Activated naive CD4-positive, alpha-beta T cell treated with Interleukin-2 at 50 U/mL for 16 hours (primary cell): ENCODE results near the gene CUL4A.
"Not testable (repeated sequence)": the region's sequence is repeated elsewhere in the genome, so short reads cannot be mapped to it uniquely, and the experiment has no call there.

Experiments
- DNase-seq: peaks from one replicate; pipeline ENCODE4 v3.0.0-alpha.2; 2020

Gene CUL4A

GRCh38 chr13:113243847-113244246 is 34.4 kb downstream of the CUL4A start:
- no peak for DNase-seq

GRCh38 chr13:113245849-113246796 is 36.7 kb downstream of the CUL4A start:
- no peak for DNase-seq

- DNase-seq: no peak
Measured at GRCh38 chr13:113252516-113253095, 43.2 kb downstream of the CUL4A start.

- not testable (repeated sequence) for DNase-seq
Measured at GRCh38 chr13:113257908-113258307, 48.5 kb downstream of the CUL4A start.

- DNase-seq: no peak
Measured at GRCh38 chr13:113258321-113259054, 49.1 kb downstream of the CUL4A start.

- DNase-seq: no peak
Measured at GRCh38 chr13:113260996-113261395, 51.6 kb downstream of the CUL4A start.

- not testable (repeated sequence) for DNase-seq
Measured at GRCh38 chr13:113263016-113263415, 53.6 kb downstream of the CUL4A start.

GRCh38 chr13:113267642-113268405 is 58.4 kb downstream of the CUL4A start:
- DNase-seq: no peak

GRCh38 chr13:113272031-113272430 is 62.6 kb downstream of the CUL4A start:
- no peak for DNase-seq

GRCh38 chr13:113272701-113273181 is 63.3 kb downstream of the CUL4A start:
- no peak for DNase-seq

GRCh38 chr13:113273321-113273720 is 63.9 kb downstream of the CUL4A start:
- no peak for DNase-seq

GRCh38 chr13:113273851-113274590 is 64.6 kb downstream of the CUL4A start:
- no peak for DNase-seq

GRCh38 chr13:113274721-113275120 is 65.3 kb downstream of the CUL4A start:
- DNase-seq: no peak

GRCh38 chr13:113275387-113275786 is 66.0 kb downstream of the CUL4A start:
- peak; percentile 25 for DNase-seq

GRCh38 chr13:113280126-113280525 is 70.7 kb downstream of the CUL4A start:
- DNase-seq: no peak

- DNase-seq: no peak
Measured at GRCh38 chr13:113283904-113284303, 74.5 kb downstream of the CUL4A start.

- DNase-seq: no peak
Measured at GRCh38 chr13:113288880-113289279, 79.5 kb downstream of the CUL4A start.

GRCh38 chr13:113291129-113291528 is 81.7 kb downstream of the CUL4A start:
- DNase-seq: no peak

GRCh38 chr13:113292021-113292862 is 82.8 kb downstream of the CUL4A start:
- peak; percentile 37 for DNase-seq

- DNase-seq: no peak
Measured at GRCh38 chr13:113293686-113294085, 84.3 kb downstream of the CUL4A start.

- DNase-seq: no peak
Measured at GRCh38 chr13:113295776-113296175, 86.4 kb downstream of the CUL4A start.
